GM19193 (cell line): Measurements from ENCODE around the gene RBM20.

ENCODE experiments used
- POLR2A ChIP-seq: IDR thresholded peaks from 4 replicates; pipeline ENCODE4 v1.6.1; 2011; ENCODE audit not compliant: insufficient read depth, insufficient read length; ENCODE audit errors: extremely low read depth

RBM20 gene

GRCh38 chr10:110686047-110686446, 41.9 kb downstream of the RBM20 start:
- TF ChIP-seq POLR2A = no peak

DNA sequence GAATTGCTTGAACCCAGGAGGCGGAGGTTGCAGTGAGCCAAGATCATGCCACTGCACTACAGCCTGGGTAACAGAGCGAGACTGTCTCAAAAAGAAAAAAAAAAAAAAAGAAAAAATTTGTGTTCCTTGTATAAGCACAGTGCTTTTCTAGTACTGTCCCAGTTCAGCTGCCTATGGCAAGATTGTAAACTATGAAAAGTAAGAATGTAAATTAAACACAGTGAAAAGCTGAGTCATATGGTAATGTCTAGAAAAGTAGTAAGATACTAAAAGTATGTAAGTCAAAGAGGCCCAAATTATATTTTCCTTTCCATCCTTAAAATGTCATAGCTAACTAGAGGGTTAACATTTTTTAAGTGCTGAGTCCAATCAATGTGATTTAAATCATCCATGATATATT, 42.8 kb downstream of the RBM20 start:
- no peak for TF ChIP-seq POLR2A

GRCh38 chr10:110687400-110687799, 43.3 kb downstream of the RBM20 start:
- TF ChIP-seq POLR2A = no peak

GRCh38 chr10:110691139-110691538, 47.0 kb downstream of the RBM20 start:
- no peak for TF ChIP-seq POLR2A

DNA sequence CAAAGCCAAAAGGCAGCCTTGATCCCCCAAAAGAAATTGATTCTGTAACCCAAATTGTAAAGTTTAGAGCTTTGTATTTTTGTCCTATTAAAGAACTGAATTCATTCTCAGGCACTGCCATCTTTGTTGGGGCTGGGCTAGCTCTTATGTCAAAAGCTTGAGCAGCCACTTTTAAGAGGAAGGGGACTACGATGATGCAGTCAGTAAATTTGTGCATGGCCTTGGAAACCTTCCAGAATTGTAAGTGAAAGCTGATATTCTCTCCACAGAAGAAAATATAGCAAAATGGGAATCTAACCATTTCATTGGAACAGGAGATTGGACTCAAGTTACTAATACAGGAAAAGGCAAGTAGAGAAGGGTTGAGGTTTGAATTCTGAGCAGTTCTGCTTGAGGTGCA, 50.1 kb downstream of the RBM20 start:
- no peak for TF ChIP-seq POLR2A

DNA sequence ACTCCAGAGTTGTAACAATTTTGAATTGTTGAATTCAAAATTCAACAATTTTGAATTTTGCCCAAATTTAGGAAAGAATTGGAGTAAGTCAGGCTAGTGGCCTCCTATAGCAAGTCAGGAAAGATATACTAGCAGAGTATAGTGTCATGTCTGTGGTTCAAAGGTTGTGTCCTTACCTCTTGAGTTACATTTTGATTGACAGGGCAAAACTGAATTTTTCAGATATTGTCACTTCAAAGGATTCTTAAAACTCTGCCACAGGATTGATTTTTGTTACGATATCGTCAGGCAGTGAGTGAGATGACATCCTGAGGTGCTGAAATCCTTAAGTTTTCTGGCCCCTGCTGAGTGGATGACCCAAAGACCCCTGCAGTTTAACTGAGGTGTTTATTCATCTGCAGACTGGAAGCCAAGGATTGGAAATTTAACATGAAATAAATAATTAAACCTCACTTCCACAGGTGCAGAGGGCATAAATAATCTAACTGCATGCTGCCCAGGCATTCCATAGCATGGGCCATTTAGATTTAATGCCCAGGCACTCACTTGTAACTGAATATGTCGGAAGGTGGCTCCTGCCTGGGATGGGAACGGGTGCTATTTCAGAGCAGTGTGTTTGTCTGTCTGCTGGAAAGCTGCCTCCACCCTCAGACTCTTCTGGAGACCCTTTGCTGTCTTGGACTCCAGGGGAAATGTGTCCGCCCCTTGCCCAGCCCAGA, 50.8 kb downstream of the RBM20 start:
- TF ChIP-seq POLR2A = no peak

DNA sequence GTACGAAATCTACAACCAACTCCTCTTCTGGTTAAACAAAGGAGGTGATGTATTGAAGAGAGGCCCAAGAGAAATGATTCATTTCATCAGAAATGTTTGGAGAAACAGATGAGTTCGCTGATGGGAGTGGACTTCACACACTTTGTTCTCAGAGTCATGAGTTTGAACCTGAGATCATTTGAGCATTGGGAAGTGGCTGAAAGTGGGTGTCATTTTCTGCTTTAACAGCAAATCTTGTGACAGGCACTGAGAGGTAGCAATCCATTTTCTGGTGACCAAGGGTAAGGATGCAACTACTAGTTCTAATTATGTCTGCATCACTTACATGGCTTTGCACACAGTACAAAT, 51.4 kb downstream of the RBM20 start:
- TF ChIP-seq POLR2A = no peak

DNA sequence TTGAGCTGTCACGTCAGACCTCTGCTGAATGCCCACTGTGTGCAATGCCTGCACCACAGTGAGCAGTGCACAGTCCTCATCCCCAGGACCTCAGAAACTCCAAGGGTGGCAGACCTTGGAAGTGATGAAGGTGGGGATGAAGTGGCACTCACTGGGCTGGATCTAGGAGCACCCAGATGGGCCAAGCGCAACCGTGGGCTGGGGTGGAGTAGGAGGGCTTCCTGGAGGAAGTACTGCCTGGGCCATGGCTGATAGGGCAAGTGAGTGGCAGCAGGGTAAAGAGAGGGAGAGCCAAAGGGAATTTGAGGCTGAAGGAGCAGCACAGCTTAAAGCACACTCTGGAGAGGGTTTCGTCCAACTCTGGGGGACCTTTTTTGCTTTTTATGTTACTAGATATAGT, 52.3 kb downstream of the RBM20 start:
- TF ChIP-seq POLR2A = no peak

DNA sequence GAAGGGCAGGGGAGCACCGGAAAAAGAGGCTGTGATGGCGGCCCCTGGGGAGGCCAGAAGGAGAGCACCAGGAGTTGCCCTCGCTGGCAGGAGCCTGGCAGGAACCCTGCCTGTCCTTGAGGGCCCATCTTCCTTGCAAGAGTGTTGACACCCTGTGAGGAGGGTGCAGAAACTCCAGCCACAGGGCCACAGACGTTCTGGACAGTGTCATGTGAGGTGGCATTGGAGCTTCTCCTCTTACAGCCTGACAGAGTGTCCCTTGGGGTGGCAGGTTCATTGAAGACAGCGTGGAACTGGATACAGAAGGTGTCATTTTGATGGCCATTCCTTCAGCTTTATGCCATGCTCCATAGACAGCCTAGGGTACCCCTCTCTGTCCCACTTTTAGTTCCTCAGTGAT, 54.2 kb downstream of the RBM20 start:
- no peak for TF ChIP-seq POLR2A

GRCh38 chr10:110698782-110699201, 54.7 kb downstream of the RBM20 start:
- TF ChIP-seq POLR2A = no peak

GRCh38 chr10:110699859-110700468, 55.8 kb downstream of the RBM20 start:
- no peak for TF ChIP-seq POLR2A

DNA sequence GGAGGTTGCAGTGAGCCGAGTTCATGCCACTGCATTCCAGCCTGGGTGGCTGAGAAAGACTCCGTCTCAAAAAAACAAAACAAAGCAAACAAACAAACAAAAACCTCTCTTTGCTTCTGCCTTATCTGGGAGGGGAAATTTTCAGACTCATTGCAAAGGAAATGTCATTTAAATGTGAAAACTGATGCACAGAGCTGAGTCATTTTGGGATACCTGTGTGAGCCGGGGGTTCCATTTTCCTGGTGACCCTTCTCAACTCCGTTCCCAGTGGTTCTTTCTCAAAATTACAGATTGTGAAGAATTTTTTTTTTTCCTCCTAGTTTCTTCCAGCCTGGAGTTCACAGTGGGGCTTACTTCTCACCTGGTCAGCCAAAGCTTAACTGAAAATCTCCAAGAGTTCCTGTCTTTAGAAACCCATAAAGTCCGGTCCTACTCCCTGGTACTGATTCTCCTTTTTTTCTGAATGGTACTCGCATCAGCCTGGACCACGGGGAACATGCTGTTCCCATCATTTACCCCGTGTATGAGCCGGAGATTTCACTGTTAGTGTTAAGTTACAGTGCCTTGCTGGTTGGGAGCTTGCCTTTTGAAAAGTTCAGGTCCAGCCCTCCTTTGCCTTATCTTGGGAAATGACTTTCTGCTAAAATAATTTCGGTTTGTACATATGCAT, 56.9 kb downstream of the RBM20 start:
- TF ChIP-seq POLR2A = no peak

DNA sequence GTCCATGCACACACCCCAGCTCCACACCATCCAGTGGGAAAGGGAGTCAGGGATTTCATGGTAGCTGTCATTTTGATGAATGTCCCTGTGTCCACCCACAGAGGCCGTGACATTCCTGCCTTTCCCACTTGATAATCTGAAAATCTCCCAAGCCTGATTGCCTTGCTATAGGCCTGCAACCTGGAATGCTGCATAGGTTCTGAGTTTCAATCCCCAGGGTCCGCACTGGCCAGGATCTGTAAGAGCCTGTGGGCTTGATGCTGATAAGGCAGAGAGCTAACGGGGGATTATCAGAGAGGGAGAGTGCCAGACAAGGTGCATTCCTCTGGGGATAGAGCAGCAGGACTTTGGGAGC, 57.5 kb downstream of the RBM20 start:
- no peak for TF ChIP-seq POLR2A

DNA sequence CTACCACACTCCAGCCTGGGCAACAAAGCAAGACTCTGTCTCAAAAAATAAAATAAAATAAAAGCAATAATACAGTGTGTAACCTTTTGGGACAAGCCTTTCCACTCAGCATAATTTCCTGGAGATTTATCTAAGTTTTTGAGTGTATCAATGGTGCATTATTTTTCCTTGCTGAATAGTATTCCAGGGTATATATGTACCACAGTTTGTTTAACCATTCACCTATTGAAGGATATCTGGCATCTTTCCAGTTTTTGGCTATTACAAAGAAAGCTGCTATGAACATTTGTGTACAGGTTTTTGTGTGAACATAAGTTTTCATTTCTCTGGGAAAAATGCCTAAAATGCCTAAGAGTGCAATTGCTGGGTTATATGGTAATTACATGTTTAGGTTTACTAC, 59.9 kb downstream of the RBM20 start:
- no peak for TF ChIP-seq POLR2A

DNA sequence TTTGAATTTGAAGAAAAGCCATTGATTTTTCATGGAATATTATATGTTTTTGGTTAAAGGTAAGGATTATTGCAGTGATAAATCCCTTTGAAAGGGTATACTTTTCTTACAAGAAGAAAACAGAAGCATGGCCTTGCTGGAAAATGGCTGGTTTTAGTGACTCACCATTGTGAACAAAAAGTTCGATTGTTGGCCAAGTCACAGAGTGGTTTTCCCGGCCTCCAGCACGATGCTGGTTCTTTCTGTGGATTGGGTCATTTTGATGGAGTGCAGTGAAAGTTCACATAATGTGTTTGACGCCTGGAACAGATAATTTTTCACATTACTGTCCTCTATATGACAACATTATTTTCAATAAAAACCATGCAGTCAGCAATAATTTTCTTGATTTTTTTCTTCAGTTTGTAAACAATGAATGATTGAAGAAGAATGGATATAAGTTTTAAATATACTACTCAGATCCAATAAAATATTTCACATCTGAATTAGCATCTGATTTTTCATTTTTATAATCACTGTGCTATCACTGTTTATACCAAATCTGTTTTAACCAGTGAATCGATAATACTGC, 60.9 kb downstream of the RBM20 start:
- TF ChIP-seq POLR2A = no peak

GRCh38 chr10:110706690-110707098, 62.6 kb downstream of the RBM20 start:
- TF ChIP-seq POLR2A = no peak

GRCh38 chr10:110708776-110709443, 64.8 kb downstream of the RBM20 start:
- no peak for TF ChIP-seq POLR2A
